ENCODE measurements around the gene RAB30.

The RAB30 gene

GRCh38 chr11:82937554-82937953, 134.1 kb downstream of the RAB30 start:
- TF ChIP-seq MAX (IDR thresholded peaks at IDR 0.05): no peak
- TF ChIP-seq TEAD4 (IDR thresholded peaks at IDR 0.05): no peak
- no peak for TF ChIP-seq ZBTB7A (IDR thresholded peaks at IDR 0.05; ENCODE audit: low read depth)
- TF ChIP-seq YY1 (IDR thresholded peaks at IDR 0.05; ENCODE audit: low read depth): no peak
- TF ChIP-seq CREB1 (IDR thresholded peaks at IDR 0.05; ENCODE audit: low read depth): no peak
- TF ChIP-seq NFIC (IDR thresholded peaks at IDR 0.05): no peak
- TF ChIP-seq TCF12 (IDR thresholded peaks at IDR 0.05; ENCODE audit: low read depth): no peak
- no peak for TF ChIP-seq TAF1 (IDR thresholded peaks at IDR 0.05; ENCODE audit: low read depth)
- TF ChIP-seq USF1 (IDR thresholded peaks at IDR 0.05): no peak
- TF ChIP-seq EP300 (IDR thresholded peaks at IDR 0.05; ENCODE audit: borderline replicate concordance): no peak
- TF ChIP-seq EGR1 (IDR thresholded peaks at IDR 0.05): no peak
- no peak for TF ChIP-seq RAD21 (IDR thresholded peaks at IDR 0.05; ENCODE audit: low read depth)
- no peak for TF ChIP-seq REST (IDR thresholded peaks at IDR 0.05; ENCODE audit: low read depth)
- no peak for TF ChIP-seq FOXM1 (IDR thresholded peaks at IDR 0.05; ENCODE audit: borderline replicate concordance, low read depth)
- no peak for TF ChIP-seq CEBPB (IDR thresholded peaks at IDR 0.05)

- TF ChIP-seq EGR1 (IDR thresholded peaks at IDR 0.05): no peak
Measured at GRCh38 chr11:82936261-82936660, 135.4 kb downstream of the RAB30 start.

- no peak for TF ChIP-seq REST (IDR thresholded peaks at IDR 0.05; ENCODE audit: low read depth)
- no peak for TF ChIP-seq FOXM1 (IDR thresholded peaks at IDR 0.05; ENCODE audit: borderline replicate concordance, low read depth)
- no peak for TF ChIP-seq MAX (IDR thresholded peaks at IDR 0.05)
- no peak for TF ChIP-seq YY1 (IDR thresholded peaks at IDR 0.05; ENCODE audit: low read depth)
- no peak for TF ChIP-seq TEAD4 (IDR thresholded peaks at IDR 0.05)
- no peak for TF ChIP-seq EGR1 (IDR thresholded peaks at IDR 0.05)
- no peak for TF ChIP-seq RAD21 (IDR thresholded peaks at IDR 0.05; ENCODE audit: low read depth)
- TF ChIP-seq ZBTB7A (IDR thresholded peaks at IDR 0.05; ENCODE audit: low read depth): no peak
Measured at GRCh38 chr11:82932564-82932963, 139.1 kb downstream of the RAB30 start.

GRCh38 chr11:82930734-82931133, 141.0 kb downstream of the RAB30 start:
- no peak for TF ChIP-seq NFIC (IDR thresholded peaks at IDR 0.05)

- TF ChIP-seq TEAD4 (IDR thresholded peaks at IDR 0.05) (no peak), FOXM1 (IDR thresholded peaks at IDR 0.05; ENCODE audit: borderline replicate concordance, low read depth) (no peak), USF1 (IDR thresholded peaks at IDR 0.05) (no peak), EP300 (IDR thresholded peaks at IDR 0.05; ENCODE audit: borderline replicate concordance) (no peak), EGR1 (IDR thresholded peaks at IDR 0.05) (no peak), TCF12 (IDR thresholded peaks at IDR 0.05; ENCODE audit: low read depth) (no peak), CEBPB (IDR thresholded peaks at IDR 0.05) (no peak), CREB1 (IDR thresholded peaks at IDR 0.05; ENCODE audit: low read depth) (no peak), ZBTB7A (IDR thresholded peaks at IDR 0.05; ENCODE audit: low read depth) (no peak), TAF1 (IDR thresholded peaks at IDR 0.05; ENCODE audit: low read depth) (no peak), NFIC (IDR thresholded peaks at IDR 0.05) (no peak), RAD21 (IDR thresholded peaks at IDR 0.05; ENCODE audit: low read depth) (no peak), YY1 (IDR thresholded peaks at IDR 0.05; ENCODE audit: low read depth) (no peak), REST (IDR thresholded peaks at IDR 0.05; ENCODE audit: low read depth) (no peak)
Measured at GRCh38 chr11:82930229-82930628, 141.5 kb downstream of the RAB30 start.

Measured in Ishikawa (cell line).